GM19372 (cell line): Measurements from ENCODE around the gene SERGEF.

ENCODE experiments used
- ATAC-seq: cut with Tn5 transposase; IDR thresholded peaks from one replicate; pipeline ENCODE4 v1.9.1; 2021; ENCODE audit warnings: mild to moderate bottlenecking, low read depth, moderate library complexity; ENCODE audit not compliant: unreplicated experiment

SERGEF gene

GRCh38 chr11:18012906-18013781 is at the start of gene SERGEF:
Gene SERGEF (minus strand): TSS chr11:18013047. CDS start chr11:18013010, 37 bp downstream.
- ATAC-seq = peak; percentile 92

- ATAC-seq = no peak
Measured at GRCh38 chr11:18061351-18061750, 48.5 kb upstream of the SERGEF start.

GRCh38 chr11:18056561-18057181 is 43.8 kb upstream of the SERGEF start:
- ATAC-seq = no peak

GRCh38 chr11:18054511-18055103 is 41.8 kb upstream of the SERGEF start:
- no peak for ATAC-seq

- no peak for ATAC-seq
Measured at GRCh38 chr11:18050848-18051247, 38.0 kb upstream of the SERGEF start.

- no peak for ATAC-seq
Measured at GRCh38 chr11:18046116-18046777, 33.4 kb upstream of the SERGEF start, which contains the start of gene TPH1. Gene TPH1 (minus strand): TSS chr11:18046269. CDS start chr11:18040762, 5,507 bp downstream.

GRCh38 chr11:18036456-18036855 is 23.6 kb upstream of the SERGEF start:
- no peak for ATAC-seq

- no peak for ATAC-seq
Measured at GRCh38 chr11:18027475-18027874, 14.6 kb upstream of the SERGEF start.

- ATAC-seq = no peak
Measured at GRCh38 chr11:18022419-18022818, 9.6 kb upstream of the SERGEF start.

- ATAC-seq = no peak
Measured at GRCh38 chr11:18019650-18020049, 6.8 kb upstream of the SERGEF start.

GRCh38 chr11:18016789-18017188 is 3.9 kb upstream of the SERGEF start:
- ATAC-seq = no peak

- no peak for ATAC-seq
Measured at GRCh38 chr11:18014876-18015275, 2.0 kb upstream of the SERGEF start.

- no peak for ATAC-seq
Measured at GRCh38 chr11:18013790-18014507, 1.1 kb upstream of the SERGEF start.

GRCh38 chr11:18012122-18012905 is 533 bp downstream of the SERGEF start:
- ATAC-seq = peak; percentile 6

- ATAC-seq = no peak
Measured at GRCh38 chr11:18011633-18012032, 1.2 kb downstream of the SERGEF start.

- no peak for ATAC-seq
Measured at GRCh38 chr11:18010977-18011586, 1.8 kb downstream of the SERGEF start.

GRCh38 chr11:18010121-18010670 is 2.7 kb downstream of the SERGEF start:
- ATAC-seq = no peak

- no peak for ATAC-seq
Measured at GRCh38 chr11:18005376-18006129, 7.3 kb downstream of the SERGEF start.
